DOHH2 (cell line): Measurements from ENCODE around the gene NLGN4X.

ENCODE experiments used
- H3F3A ChIP-seq: fragments of 200-600 bp; sonication (generic), shearing (Covaris generic); 2 replicates; pipeline ENCODE4 v1.6.0; 2016; ENCODE audit warnings: antibody characterized with exemption, mild to moderate bottlenecking; ENCODE audit not compliant: control insufficient read depth, insufficient read depth
- H3K27ac ChIP-seq: fragments of 200-600 bp; sonication (generic); 2 replicates; pipeline ENCODE4 v1.5.1; 2014; ENCODE audit warnings: low read depth, mild to moderate bottlenecking, low read length, moderate library complexity
- H3K27me3 ChIP-seq: fragments of 200-600 bp; sonication (generic); 2 replicates; pipeline ENCODE4 v1.6.1; 2014; ENCODE audit warnings: mild to moderate bottlenecking, low read length, mixed read lengths; ENCODE audit not compliant: control insufficient read depth
- H3K36me3 ChIP-seq: fragments of 200-600 bp; sonication (generic); 2 replicates; pipeline ENCODE4 v1.6.1; 2014; ENCODE audit warnings: mild to moderate bottlenecking, low read length, moderate library complexity, mixed read lengths; ENCODE audit not compliant: control insufficient read depth
- H3K4me1 ChIP-seq: fragments of 200-600 bp; sonication (generic); 2 replicates; pipeline ENCODE4 v1.6.1; 2014; ENCODE audit warnings: mild to moderate bottlenecking, low read length, mixed read lengths; ENCODE audit not compliant: control insufficient read depth
- H3K4me2 ChIP-seq: fragments of 200-600 bp; sonication (generic); 2 replicates; pipeline ENCODE4 v1.6.0; 2014; ENCODE audit warnings: mild to moderate bottlenecking, low read length, moderate library complexity
- H3K4me3 ChIP-seq: fragments of 200-600 bp; sonication (generic); 2 replicates; pipeline ENCODE4 v1.5.1; 2014; ENCODE audit warnings: mild to moderate bottlenecking, low read length, mixed read lengths
- H3K79me2 ChIP-seq: fragments of 200-600 bp; sonication (generic); 2 replicates; pipeline ENCODE4 v1.6.1; 2014; ENCODE audit warnings: mild to moderate bottlenecking, low read length, mixed read lengths; ENCODE audit not compliant: control insufficient read depth
- H3K9me2 ChIP-seq: fragments of 200-600 bp; sonication (generic); replicated peaks from 2 replicates; pipeline ENCODE4 v1.6.1; 2014; ENCODE audit warnings: mild to moderate bottlenecking, low read length, mixed read lengths; ENCODE audit not compliant: control insufficient read depth
- H3K9me3 ChIP-seq: fragments of 200-600 bp; sonication (generic); 2 replicates; pipeline ENCODE4 v1.6.1; 2014; ENCODE audit warnings: antibody characterized with exemption, low read length, mixed read lengths; ENCODE audit not compliant: control insufficient read depth, insufficient read depth
- H4K20me1 ChIP-seq: fragments of 200-600 bp; sonication (generic); 2 replicates; pipeline ENCODE4 v1.6.0; 2014; ENCODE audit warnings: low read depth, mild to moderate bottlenecking, antibody characterized with exemption, low read length, moderate library complexity; ENCODE audit not compliant: control insufficient read depth, insufficient read depth
- CTCF ChIP-seq: fragments of 200-600 bp; sonication (generic); IDR thresholded peaks from one replicate; pipeline ENCODE4 v1.5.1; 2014; ENCODE audit warnings: antibody characterized with exemption, mild to moderate bottlenecking, low read depth, low read length; ENCODE audit not compliant: poor library complexity, severe bottlenecking
- EZH2phosphoT487 ChIP-seq: fragments of 200-600 bp; sonication (generic); IDR thresholded peaks from 2 replicates; pipeline ENCODE4 v1.6.1; 2017; ENCODE audit warnings: borderline replicate concordance, mild to moderate bottlenecking, antibody characterized with exemption, low read length, moderate library complexity, mixed read lengths

The NLGN4X gene

GRCh38 chrX:6175914-6176313 lies 52.8 kb downstream of the NLGN4X start:
- H3F3A ChIP-seq, result no peaks in the 10 kb centered on the region
- TF ChIP-seq CTCF, result no peak
- no peak for TF ChIP-seq EZH2phosphoT487
- H3K27me3 ChIP-seq, result no peaks in the 10 kb centered on the region
- H3K4me2 ChIP-seq, result no peak overlapping the region
- no peaks in the 10 kb centered on the region for H3K79me2 ChIP-seq
- H3K9me2 ChIP-seq, result no peaks in the 10 kb centered on the region
- no peaks in the 10 kb centered on the region for H4K20me1 ChIP-seq
- no peaks in the 10 kb centered on the region for H3K9me3 ChIP-seq
- H3K4me3 ChIP-seq, result no peak overlapping the region
- no peak overlapping the region for H3K27ac ChIP-seq
- H3K36me3 ChIP-seq, result no peaks in the 10 kb centered on the region
- H3K4me1 ChIP-seq, result no peaks in the 10 kb centered on the region

GRCh38 chrX:6170424-6170823 lies 58.2 kb downstream of the NLGN4X start:
- H3K27me3 ChIP-seq, result no peaks in the 10 kb centered on the region
- H3F3A ChIP-seq, result no peaks in the 10 kb centered on the region
- no peak overlapping the region for H3K4me3 ChIP-seq
- no peaks in the 10 kb centered on the region for H4K20me1 ChIP-seq
- H3K9me3 ChIP-seq, result no peaks in the 10 kb centered on the region
- no peaks in the 10 kb centered on the region for H3K4me1 ChIP-seq
- H3K36me3 ChIP-seq, result no peaks in the 10 kb centered on the region
- no peaks in the 10 kb centered on the region for H3K79me2 ChIP-seq
- no peak for TF ChIP-seq EZH2phosphoT487
- no peak for TF ChIP-seq CTCF
- H3K9me2 ChIP-seq, result no peaks in the 10 kb centered on the region
- H3K27ac ChIP-seq, result no peak overlapping the region
- H3K4me2 ChIP-seq, result no peak overlapping the region

- Histone ChIP-seq H3K36me3 (no peaks in the 10 kb centered on the region), H3K27me3 (no peaks in the 10 kb centered on the region), H3K9me3 (no peaks in the 10 kb centered on the region), H3K4me3 (no peak overlapping the region), H3K4me1 (no peaks in the 10 kb centered on the region), H4K20me1 (no peaks in the 10 kb centered on the region), H3K79me2 (no peaks in the 10 kb centered on the region), H3K9me2 (no peaks in the 10 kb centered on the region), H3F3A (no peaks in the 10 kb centered on the region), H3K4me2 (no peak overlapping the region), H3K27ac (no peak overlapping the region)
- TF ChIP-seq EZH2phosphoT487, result no peak
- no peak for TF ChIP-seq CTCF
Observed at GRCh38 chrX:6169407-6169806, 59.3 kb downstream of the NLGN4X start.

GRCh38 chrX:6163721-6164120 lies 64.9 kb downstream of the NLGN4X start:
- no peak overlapping the region for H3K4me2 ChIP-seq
- H3K36me3 ChIP-seq, result no peaks in the 10 kb centered on the region
- no peak for TF ChIP-seq CTCF
- no peak for TF ChIP-seq EZH2phosphoT487
- H3K27me3 ChIP-seq, result no peaks in the 10 kb centered on the region
- H4K20me1 ChIP-seq, result no peaks in the 10 kb centered on the region
- no peaks in the 10 kb centered on the region for H3K4me1 ChIP-seq
- H3K9me3 ChIP-seq, result no peaks in the 10 kb centered on the region
- H3K4me3 ChIP-seq, result no peak overlapping the region
- no peaks in the 10 kb centered on the region for H3K9me2 ChIP-seq
- H3K79me2 ChIP-seq, result no peaks in the 10 kb centered on the region
- no peak overlapping the region for H3K27ac ChIP-seq
- H3F3A ChIP-seq, result no peaks in the 10 kb centered on the region
